ENCODE results near the gene IQCK.

GRCh38 chr16:19850131-19850817 lies 132.2 kb downstream of the IQCK start:
- TF ChIP-seq CTCF (IDR thresholded peaks at IDR 0.05; ENCODE audit: low read depth, low read length, poor library complexity, severe bottlenecking): no peak
- TF ChIP-seq EZH2phosphoT487 (IDR thresholded peaks at IDR 0.05; ENCODE audit: borderline replicate concordance, low read length): no peak

Measured in DOHH2 (cell line).